Measurements from ENCODE around the gene SCN5A. TPM values are rescaled to one million over a fixed set of nuclear protein-coding genes. Genes with fewer than 3 reads are reported as not detected.

The SCN5A gene
- total RNA-seq, 2 experiments from 2014 or later: 0.20 to 0.52 TPM

- Mint-ChIP-seq H3K36me3 (ENCODE audit: low read depth) (no peaks in the 10 kb centered on the region), H3K4me1 (ENCODE audit: low read depth) (no peaks in the 10 kb centered on the region), H3K27me3 (peaks cover 2% of the 10 kb centered on the region), H3K27ac (no peak overlapping the region), H3K9me3 (peaks cover 1% of the 10 kb centered on the region), H3K4me3 (no peak overlapping the region)
- ChIA-PET POLR2A (no interaction called here), CTCF (no interaction called here)
- ATAC-seq: no peak
- no peak for DNase-seq
- intact Hi-C loops (cut with micrococcal nuclease): no loop called here
- TF ChIP-seq CTCF (IDR thresholded peaks at IDR 0.05): no peak
Observed at GRCh38 chr3:38554127-38554827, 95.2 kb downstream of the SCN5A start.

- POLR2A ChIA-PET: no interaction called here
- H3K27ac Mint-ChIP-seq: no peak overlapping the region
- peaks cover 1% of the 10 kb centered on the region for H3K9me3 Mint-ChIP-seq
- no peak for TF ChIP-seq CTCF (IDR thresholded peaks at IDR 0.05)
- ATAC-seq (no peak), DNase-seq (no peak)
- H3K4me1 Mint-ChIP-seq (ENCODE audit: low read depth): no peaks in the 10 kb centered on the region
- H3K4me3 Mint-ChIP-seq: no peak overlapping the region
- H3K27me3 Mint-ChIP-seq: peaks cover 2% of the 10 kb centered on the region
- intact Hi-C loops (cut with micrococcal nuclease): no loop called here
- CTCF ChIA-PET: no interaction called here
- no peaks in the 10 kb centered on the region for H3K36me3 Mint-ChIP-seq (ENCODE audit: low read depth)
Observed at GRCh38 chr3:38553071-38553470, 96.4 kb downstream of the SCN5A start.

- intact Hi-C loops (cut with micrococcal nuclease): no loop called here
- no peak overlapping the region for H3K4me3 Mint-ChIP-seq
- no peak overlapping the region for H3K27ac Mint-ChIP-seq
- DNase-seq: no peak
- peaks cover 1% of the 10 kb centered on the region for H3K9me3 Mint-ChIP-seq
- H3K4me1 Mint-ChIP-seq (ENCODE audit: low read depth): no peaks in the 10 kb centered on the region
- no peaks in the 10 kb centered on the region for H3K36me3 Mint-ChIP-seq (ENCODE audit: low read depth)
- ChIA-PET CTCF (no interaction called here), POLR2A (no interaction called here)
- ATAC-seq: no peak
- peaks cover 2% of the 10 kb centered on the region for H3K27me3 Mint-ChIP-seq
- TF ChIP-seq CTCF (IDR thresholded peaks at IDR 0.05): no peak
Observed at GRCh38 chr3:38552364-38552763, 97.1 kb downstream of the SCN5A start.

GRCh38 chr3:38551026-38551832, 98.3 kb downstream of the SCN5A start:
- peaks cover 1% of the 10 kb centered on the region for H3K9me3 Mint-ChIP-seq
- H3K4me1 Mint-ChIP-seq (ENCODE audit: low read depth): no peaks in the 10 kb centered on the region
- H3K27ac Mint-ChIP-seq: no peak overlapping the region
- H3K27me3 Mint-ChIP-seq: no peaks in the 10 kb centered on the region
- no peaks in the 10 kb centered on the region for H3K36me3 Mint-ChIP-seq (ENCODE audit: low read depth)
- ChIA-PET POLR2A (no interaction called here), CTCF (no interaction called here)
- no peak overlapping the region for H3K4me3 Mint-ChIP-seq
- no peak for TF ChIP-seq CTCF (IDR thresholded peaks at IDR 0.05)
- intact Hi-C loops (cut with micrococcal nuclease): no loop called here
- DNase-seq (no peak), ATAC-seq (no peak)
